Stimulated activated CD4-positive, alpha-beta T cell treated with anti-CD3 and anti-CD28 coated beads, Interleukin-4, amount 100 ng/mL, for 24 hours (primary cell): ENCODE measurements around the gene FKBP6.
"Not testable (repeated sequence)": the region's sequence is repeated elsewhere in the genome, so short reads cannot be mapped to it uniquely, and the experiment has no call there.

Experiments used
- DNase-seq: peaks from one replicate; pipeline ENCODE4 v3.0.0-alpha.2; 2020

The FKBP6 gene

DNA sequence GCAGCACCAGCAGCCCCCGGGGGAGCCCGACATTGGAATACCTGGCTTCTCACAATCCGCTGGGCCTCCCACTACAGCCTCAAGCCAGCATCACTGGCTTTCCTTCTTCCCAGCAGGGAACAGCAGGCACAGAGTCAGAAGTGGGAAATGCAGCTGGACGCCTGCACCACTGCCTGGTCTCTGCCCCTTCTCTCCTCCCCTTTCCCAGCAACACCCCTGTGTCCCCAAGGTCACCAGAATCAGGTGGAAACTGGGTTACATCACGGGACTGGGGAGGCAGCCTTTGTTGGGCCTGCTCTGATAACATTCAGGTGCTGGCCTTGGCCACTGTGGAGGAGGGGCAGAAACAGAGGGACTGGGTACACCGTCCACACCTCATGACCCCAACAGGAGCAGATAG lies 2.5 kb upstream of the FKBP6 start:
- not testable (repeated sequence) for DNase-seq

DNA sequence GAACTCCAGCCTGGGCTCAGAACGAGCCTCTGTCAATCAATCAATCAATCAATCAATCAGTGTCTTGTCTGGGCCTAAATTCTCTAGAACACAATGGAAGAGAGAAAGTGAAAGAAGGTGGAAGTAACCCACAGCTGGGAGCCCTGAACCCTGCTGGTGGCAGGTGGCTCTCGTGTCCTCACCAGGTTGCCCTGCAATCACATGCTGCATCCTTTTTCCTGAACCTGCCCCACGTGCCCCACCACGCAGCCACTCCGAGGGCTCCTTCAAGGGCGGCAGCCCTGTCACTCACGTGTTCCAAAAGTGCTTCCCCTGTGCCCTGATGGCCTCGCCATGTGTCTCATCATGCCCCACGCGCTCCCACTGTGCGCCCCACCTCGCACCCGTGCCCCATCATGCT lies 512 bp upstream of the FKBP6 start:
- not testable (repeated sequence) for DNase-seq

DNA sequence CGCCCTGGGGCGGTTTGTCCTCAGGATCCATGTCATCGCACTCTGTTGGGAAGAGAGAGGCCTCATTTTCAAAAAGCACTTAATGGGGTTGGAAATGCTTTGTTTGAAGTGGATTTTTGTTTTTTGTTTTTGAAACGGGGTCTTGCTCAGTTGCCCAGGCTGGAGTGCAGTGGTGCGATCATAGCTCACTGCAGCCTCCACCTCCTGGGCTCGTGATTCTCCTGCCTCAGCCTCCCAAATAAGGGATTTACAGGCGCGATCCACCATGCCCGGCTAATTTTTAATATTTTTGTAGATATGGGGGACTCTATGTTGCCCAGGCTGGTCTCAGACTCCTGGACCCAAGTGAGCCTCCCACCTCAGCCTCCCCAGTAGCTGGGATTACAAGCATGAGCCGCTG lies 735 bp downstream of the FKBP6 start:
- no peak for DNase-seq

- DNase-seq = no peak
These were observed 2.1 kb downstream of the FKBP6 start for GRCh38 chr7:73329861-73330581.

- no peak for DNase-seq
These were observed 2.8 kb downstream of the FKBP6 start for GRCh38 chr7:73330772-73331171.

DNA sequence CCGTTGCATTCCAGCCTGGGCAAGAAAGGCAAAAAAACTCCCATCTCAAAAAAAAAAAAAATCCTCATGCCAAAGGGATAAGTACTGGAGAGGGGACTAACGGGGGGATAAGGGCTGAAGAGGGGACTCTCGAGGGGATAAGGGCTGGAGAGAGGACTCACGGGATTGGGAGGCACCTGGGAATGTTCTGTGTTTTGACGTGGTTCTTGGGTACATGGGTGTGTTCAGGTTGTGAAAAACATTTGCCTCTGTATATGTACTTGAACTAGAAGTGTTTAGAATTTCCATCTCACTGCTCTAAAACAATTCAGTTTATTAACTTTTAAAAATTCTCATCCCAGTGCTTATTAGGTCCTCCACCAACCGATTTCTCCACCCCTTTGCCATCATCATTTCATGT lies 4.5 kb downstream of the FKBP6 start:
- DNase-seq = no peak

- DNase-seq = no peak
These were observed 10.4 kb downstream of the FKBP6 start for GRCh38 chr7:73338321-73338720.

GRCh38 chr7:73340514-73340913 lies 12.6 kb downstream of the FKBP6 start:
- DNase-seq = no peak

GRCh38 chr7:73341877-73342276 lies 13.9 kb downstream of the FKBP6 start:
- no peak for DNase-seq

- no peak for DNase-seq
These were observed 14.7 kb downstream of the FKBP6 start for GRCh38 chr7:73342645-73343044.

DNA sequence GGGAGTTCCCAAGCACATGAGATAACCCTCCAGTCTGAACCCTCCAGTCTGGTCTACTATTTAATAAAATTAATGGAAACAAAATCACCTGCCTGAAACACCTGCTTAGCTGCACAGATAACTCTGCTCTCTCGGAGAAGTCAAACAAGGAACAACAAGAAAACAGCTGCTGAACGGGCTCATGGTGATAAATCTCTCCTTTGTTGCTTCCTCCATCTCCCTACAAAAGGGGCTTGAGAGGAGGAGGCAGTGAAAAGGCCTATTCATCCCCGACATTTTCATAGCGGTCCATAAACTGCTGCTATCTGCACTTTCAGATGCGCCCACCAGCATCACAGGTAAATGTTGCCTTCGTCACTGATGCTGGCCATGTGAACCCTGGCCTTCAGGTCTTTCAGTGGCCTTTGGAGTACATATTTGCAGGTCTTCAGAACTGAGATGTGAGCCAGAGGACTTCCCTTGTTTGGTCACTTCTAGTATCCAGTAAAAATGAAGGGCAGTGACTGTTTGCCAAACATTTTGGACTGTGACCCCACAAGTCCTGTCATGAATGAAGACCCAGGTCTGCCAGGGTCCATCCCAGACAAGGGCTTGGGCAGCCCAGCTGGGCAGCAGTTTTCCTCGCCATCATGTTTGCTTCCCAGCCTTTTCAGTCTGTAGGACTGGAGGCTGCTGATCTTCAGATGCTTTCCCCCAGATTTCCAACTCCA lies 15.9 kb downstream of the FKBP6 start:
- DNase-seq = no peak

- DNase-seq = no peak
These were observed 17.6 kb downstream of the FKBP6 start for GRCh38 chr7:73345538-73345937.

- no peak for DNase-seq
These were observed 18.0 kb downstream of the FKBP6 start for GRCh38 chr7:73345951-73346350.

DNA sequence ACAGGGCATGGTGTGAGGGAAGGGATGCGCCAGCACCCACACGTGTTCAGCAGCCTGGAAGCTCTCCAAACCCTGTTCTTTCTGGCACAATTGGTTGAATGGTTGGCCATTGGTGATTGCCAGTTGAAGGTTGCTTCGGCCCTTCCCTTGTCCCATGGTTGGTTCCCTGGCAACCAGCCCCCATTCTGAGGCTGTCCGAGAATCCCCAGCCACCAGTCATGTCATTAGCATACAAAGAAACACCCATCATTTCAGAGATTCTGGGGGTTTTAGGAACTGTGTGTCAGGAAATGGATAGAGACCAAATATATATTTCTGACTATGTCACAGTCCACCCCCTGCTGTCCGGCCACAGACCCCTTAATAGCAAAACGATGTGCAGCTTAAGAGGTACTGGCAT lies 21.8 kb downstream of the FKBP6 start:
- DNase-seq = no peak

DNA sequence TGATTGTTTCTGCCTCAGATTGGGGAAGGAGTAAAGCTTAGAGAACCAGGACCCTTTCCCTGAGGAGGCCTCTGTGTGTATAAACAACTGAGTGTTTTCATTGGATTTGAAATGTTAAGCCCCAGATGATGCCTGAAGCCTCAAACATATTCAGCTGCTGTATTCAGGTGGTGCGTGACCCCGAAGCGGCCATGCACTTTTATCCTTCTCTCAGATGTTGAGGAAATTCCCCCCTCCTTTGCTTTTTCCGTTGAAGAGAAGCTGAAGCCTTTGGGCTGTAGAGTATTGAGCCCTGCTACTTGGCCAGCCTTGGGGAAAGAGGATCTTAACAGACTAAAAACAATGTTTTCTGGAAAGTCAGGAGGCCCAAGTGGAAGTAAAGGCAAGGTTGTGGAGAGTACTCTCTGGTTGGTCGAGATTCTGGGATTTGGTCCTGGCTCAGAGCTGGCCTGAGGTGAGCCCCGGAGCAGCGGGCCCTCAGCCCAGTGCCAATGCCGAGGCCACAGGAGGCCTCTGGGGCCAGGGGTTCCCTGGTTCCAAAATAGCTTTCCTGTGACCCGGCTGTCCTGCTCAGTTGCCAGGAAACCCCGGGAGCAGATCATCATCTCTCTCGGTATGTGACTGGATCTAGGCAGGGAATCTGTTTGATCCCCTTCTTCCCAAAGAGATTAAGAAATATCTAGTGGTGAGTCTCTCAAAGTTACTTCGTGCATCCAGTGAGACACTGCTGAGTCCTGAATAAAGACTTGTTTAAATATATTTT lies 22.5 kb downstream of the FKBP6 start:
- no peak for DNase-seq

GRCh38 chr7:73351447-73352167 lies 23.6 kb downstream of the FKBP6 start:
- no peak for DNase-seq

DNA sequence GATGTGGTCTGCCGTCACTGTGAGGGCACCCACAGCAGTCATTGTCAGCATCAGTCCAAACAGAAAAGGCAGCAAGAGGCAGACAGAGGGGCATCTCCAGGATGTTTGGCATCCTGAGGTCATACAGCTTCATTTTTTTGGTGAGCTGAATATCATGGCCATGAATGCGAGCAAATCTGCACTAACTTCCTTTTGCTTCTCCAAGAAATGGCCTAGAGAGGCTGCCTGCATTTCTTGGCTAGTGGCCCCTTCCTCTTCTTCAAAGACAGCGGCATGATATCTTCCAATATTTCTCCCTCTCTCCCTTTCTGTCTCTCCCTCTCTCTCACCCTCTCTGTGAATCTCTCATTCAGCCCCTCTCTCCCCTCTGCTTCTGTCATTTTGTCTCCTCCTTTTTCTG lies 24.8 kb downstream of the FKBP6 start:
- no peak for DNase-seq

DNA sequence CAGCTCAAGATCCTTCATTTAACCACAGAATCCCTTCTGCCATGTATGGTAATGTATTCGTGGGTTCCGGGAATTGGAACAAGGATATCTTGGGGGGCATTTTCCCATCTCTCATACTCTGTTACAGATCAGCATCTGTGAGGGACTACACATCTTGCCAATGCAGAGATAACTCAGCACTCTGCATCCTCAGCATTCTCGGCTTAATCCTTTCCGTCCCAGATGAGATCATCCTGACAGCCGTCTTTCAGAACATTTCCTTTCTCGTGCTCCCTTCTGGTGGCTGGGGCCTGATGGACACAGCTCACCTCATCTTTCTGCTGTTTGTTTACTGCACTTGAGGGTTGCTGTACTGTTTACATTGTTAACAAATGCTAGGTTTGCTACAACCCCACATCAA lies 25.3 kb downstream of the FKBP6 start:
- DNase-seq = no peak

DNA sequence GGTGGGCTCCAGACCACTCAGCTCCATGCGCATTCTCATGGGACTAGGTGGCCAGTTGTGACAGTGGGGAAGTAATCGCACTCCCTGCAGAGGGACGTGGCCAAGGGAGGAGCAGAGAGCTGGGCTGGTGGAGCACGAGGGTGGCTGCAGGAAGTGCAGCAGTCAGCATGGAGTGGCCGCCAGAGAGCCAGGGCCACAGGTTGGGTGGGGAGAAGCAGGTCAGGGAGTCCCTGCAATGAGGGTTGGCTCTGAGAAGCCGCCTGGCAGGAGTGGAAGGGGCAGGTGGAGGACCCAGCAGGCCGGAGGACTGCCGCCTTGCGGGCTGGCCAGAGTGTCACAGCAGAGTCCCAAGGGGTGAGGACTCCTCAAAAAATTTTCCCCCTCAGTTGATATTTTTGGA lies 26.2 kb downstream of the FKBP6 start:
- DNase-seq = no peak

GRCh38 chr7:73354821-73355220 lies 26.9 kb downstream of the FKBP6 start:
- no peak for DNase-seq

DNA sequence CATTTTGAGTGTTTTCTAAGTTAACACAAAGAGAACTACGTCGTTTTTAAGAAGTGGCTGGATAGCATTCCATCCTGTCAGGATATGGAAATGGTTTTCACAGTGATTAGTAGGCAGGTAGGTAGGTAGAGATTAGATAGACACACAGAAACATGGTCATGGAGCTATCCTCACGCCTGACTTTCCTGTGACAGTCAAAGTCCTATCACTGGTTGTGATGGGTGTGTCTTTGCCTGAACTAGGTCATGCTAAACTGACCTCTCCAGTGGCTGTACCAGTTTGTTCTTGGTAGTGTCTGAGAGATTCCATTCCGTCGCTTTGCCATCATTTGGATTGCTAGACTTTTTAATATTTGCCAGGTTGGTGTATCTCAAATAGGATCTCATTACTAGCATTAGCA lies 28.2 kb downstream of the FKBP6 start:
- DNase-seq = no peak

- no peak for DNase-seq
These were observed 30.8 kb downstream of the FKBP6 start for GRCh38 chr7:73358590-73359275.

- DNase-seq = no peak
These were observed 31.3 kb downstream of the FKBP6 start for GRCh38 chr7:73359306-73359705.
